Neuron (in vitro differentiated cells): ENCODE data around the gene SMIM34.
"Not testable (repeated sequence)": the region's sequence is repeated elsewhere in the genome, so short reads cannot be mapped to it uniquely, and the experiment has no call there.

Source experiments
- H2AFZ ChIP-seq: one replicate; pipeline ENCODE4 v1.6.1; 2013; ENCODE audit warnings: low read depth, mild to moderate bottlenecking, inconsistent platforms, low read length, moderate library complexity
- H3K27me3 ChIP-seq: one replicate; pipeline ENCODE4 v1.6.1; 2013; ENCODE audit warnings: low read length; ENCODE audit not compliant: insufficient read depth
- H3K36me3 ChIP-seq: one replicate; pipeline ENCODE4 v1.6.1; 2013; ENCODE audit warnings: low read length; ENCODE audit not compliant: insufficient read depth
- H3K4me1 ChIP-seq: one replicate; pipeline ENCODE4 v1.6.1; 2013; ENCODE audit warnings: low read length; ENCODE audit not compliant: insufficient read depth
- H3K4me3 ChIP-seq: 2 replicates; pipeline ENCODE4 v1.5.1; 2013; ENCODE audit warnings: mild to moderate bottlenecking, low read length, moderate library complexity
- H3K9me3 ChIP-seq: one replicate; pipeline ENCODE4 v1.6.1; 2013; ENCODE audit warnings: low read length

Gene SMIM34, protein sequence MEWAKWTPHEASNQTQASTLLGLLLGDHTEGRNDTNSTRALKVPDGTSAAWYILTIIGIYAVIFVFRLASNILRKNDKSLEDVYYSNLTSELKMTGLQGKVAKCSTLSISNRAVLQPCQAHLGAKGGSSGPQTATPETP

DNA sequence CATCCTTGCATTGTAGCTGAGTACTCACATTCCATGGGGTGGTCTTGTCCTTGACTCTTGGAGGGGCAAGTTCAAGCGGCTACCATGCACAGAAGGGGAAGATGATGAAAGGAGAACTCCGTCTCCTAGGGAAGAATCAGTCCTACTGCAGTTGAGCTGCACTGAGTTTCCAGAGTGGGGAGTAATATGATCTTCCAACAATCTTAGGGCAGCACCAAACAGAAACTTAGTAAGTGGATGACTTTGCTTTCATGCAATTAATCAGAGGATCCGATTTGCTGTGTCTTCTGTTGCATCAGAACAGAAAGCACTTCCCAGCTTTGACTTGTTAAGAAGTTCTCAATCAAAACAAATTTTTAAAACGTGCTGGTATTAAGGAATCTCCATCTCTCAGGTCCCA is at the start of gene SMIM34:
Gene SMIM34 (minus strand): TSS at position 147 of the 400 bp plus-strand sequence. CDS start 112 bp downstream, at position 35.
- not testable (repeated sequence) for H3K4me3 ChIP-seq, H3K9me3 ChIP-seq, H2AFZ ChIP-seq, H3K36me3 ChIP-seq, H3K4me1 ChIP-seq, H3K27me3 ChIP-seq

DNA sequence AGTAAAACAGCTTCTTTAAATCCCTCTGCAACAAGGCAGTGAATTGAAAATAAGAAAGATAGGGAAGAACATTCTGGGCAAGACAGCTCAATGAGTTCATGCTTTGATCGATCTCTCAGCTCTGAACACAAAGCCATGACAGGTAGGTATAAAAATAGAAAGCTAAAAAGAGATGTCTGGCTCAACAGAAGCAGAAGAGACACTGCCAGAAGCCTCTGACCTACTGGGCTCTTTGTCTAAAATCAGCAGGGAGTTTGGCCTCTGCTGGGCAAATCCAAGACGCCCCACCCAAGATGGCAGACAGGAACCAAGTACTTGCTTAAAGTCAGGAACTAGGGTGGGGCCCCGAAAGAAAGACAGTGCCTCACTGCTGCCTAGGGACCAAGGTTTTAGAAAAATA is 43.6 kb upstream of the SMIM34 start:
- H3K36me3 ChIP-seq, H3K27me3 ChIP-seq, H3K4me1 ChIP-seq, H3K9me3 ChIP-seq, H3K4me3 ChIP-seq, H2AFZ ChIP-seq: not testable (repeated sequence)

DNA sequence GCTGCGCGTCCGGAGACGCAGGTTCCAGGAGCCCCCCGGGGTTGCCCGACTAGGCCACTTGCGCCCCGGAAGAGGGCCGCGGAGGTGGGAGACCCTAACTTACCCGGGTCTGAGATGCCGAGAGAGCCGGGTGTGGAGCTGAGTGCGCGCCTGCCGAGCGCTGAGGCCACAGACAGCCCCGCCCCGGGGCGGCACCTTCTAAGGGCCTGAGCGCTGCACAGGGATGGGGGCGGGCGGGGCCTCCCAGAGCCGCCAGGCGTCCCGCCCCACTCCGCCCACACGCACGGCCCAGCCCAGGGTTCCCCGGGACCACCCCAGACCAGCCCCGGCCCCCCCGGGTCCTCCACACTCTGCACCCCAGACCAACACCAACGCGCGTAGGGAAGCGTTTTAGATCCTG is 35.7 kb upstream of the SMIM34 start:
- H3K9me3 ChIP-seq, H3K27me3 ChIP-seq, H3K4me3 ChIP-seq, H2AFZ ChIP-seq, H3K4me1 ChIP-seq, H3K36me3 ChIP-seq: not testable (repeated sequence)

DNA sequence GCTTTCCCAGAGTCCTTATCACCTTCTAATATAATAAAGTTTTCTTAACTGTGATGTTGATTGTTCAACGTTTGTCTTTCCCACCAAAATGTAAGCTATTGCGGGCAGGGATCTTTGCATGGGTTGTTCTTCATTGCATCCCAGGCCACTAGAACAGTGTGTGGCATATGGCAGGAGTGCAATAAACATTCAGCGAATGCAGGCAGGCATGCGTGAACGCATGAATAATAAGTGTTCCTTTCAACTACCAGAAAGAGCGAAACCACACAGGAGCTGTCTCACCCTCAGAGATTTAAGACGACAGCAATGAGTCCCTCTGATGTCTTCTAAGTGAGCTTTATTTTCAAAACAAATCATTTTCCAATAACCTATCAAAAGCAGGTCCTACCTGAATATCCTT is 34.5 kb upstream of the SMIM34 start:
- H3K4me1 ChIP-seq, H2AFZ ChIP-seq, H3K9me3 ChIP-seq, H3K27me3 ChIP-seq, H3K4me3 ChIP-seq, H3K36me3 ChIP-seq: not testable (repeated sequence)

DNA sequence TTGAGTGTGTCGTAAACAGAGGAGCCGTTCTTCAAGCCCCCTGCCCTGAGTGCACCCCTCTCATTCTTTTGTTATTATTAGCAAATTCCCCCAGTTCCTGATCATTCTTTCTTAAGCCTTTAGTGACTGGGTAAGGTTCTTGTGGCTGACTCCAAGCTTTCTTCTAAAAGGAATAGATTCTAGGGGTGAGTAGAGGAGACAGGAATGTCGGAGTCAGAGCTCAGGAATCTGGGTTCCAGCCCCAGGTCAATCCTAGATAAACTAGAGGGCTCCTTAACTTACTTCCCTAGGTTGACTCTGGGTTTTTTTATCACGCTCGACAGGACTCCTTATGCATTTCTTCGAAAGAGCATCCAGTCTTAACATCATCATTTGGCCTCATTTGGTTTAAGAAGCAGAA is 32.4 kb upstream of the SMIM34 start:
- not testable (repeated sequence) for H2AFZ ChIP-seq, H3K4me3 ChIP-seq, H3K9me3 ChIP-seq, H3K27me3 ChIP-seq, H3K4me1 ChIP-seq, H3K36me3 ChIP-seq

DNA sequence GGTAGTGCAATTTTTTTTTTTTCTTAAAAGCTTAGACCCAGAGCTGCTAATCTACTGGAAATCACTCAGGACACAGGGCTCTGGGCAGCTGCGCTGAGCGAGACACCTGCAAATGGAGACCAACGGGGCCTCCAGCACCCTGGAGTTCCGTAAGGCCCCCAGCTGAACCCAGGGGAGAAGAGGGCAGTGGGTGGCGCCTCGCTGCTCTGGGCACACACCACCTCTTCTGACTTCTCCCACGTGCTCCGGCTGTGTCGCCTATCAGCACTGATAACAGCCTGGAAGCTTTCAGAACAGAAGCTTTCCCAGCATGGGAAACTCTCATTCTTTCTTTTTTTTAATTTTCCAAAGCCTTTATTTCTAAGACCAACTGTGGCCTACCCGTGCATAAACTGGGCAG is 31.9 kb upstream of the SMIM34 start:
- H2AFZ ChIP-seq, H3K9me3 ChIP-seq, H3K4me1 ChIP-seq, H3K4me3 ChIP-seq, H3K27me3 ChIP-seq, H3K36me3 ChIP-seq: not testable (repeated sequence)

DNA sequence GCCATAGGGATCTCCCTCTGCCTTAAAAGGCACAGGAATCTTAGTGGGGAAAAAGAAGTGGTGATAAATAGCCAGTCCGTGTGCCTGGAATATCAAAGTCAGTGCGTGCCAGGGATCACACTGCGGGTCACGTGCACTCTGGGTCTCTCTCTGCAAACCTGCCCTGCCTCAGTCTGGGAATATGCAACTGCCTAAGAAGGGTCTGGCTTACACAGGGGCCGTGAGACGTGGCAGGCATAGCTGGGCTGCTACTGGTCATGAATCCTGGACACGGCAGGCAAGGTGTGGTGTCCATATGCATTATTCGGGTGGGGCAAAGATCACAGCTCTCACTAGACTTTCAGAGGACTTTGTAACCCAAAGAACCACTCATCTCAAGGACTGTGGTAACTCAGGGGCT is 23.3 kb upstream of the SMIM34 start:
- H3K36me3 ChIP-seq, H3K4me1 ChIP-seq, H3K9me3 ChIP-seq, H3K27me3 ChIP-seq, H3K4me3 ChIP-seq, H2AFZ ChIP-seq: not testable (repeated sequence)

DNA sequence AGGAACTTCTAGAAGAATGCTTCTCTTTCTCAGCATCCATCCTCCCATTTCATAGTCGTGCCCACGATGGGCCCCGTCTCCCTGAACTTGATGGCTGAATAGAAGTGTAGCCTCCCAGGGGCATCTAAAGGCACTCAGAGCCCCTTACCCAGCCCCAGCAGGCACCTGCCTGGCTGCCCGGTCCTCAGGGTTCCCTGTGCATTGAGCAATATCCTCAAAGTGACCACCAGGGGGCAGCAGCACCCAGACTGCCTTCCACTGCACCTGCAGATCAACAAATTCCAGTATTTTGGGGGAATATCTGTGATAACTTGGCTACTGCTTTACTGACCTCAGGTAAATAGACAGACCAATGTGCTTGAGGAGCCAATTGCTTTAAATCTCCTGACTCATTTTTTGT is 19.7 kb upstream of the SMIM34 start:
- H3K36me3 ChIP-seq, H3K4me3 ChIP-seq, H3K9me3 ChIP-seq, H2AFZ ChIP-seq, H3K27me3 ChIP-seq, H3K4me1 ChIP-seq: not testable (repeated sequence)

DNA sequence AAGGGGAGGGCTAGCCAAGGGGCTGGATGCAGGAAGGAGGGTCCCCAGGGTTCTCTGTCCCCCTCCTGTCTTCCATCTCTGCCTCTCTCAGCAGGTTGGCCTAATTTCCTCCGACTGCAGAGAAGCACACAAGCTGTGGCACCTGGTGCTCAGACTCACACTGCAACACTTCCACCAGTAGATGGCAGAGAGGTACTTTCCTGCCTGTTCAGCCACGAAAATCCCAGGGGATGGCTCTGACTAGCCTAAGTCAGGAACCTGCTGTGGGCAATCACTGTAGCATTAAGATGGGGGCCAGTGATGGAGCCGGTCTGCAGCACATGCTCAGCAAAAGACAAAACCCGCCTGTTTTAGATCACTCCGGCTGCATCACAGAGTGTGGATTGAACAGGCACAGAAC is 6.0 kb upstream of the SMIM34 start:
- H2AFZ ChIP-seq, H3K27me3 ChIP-seq, H3K9me3 ChIP-seq, H3K4me3 ChIP-seq, H3K36me3 ChIP-seq, H3K4me1 ChIP-seq: not testable (repeated sequence)

DNA sequence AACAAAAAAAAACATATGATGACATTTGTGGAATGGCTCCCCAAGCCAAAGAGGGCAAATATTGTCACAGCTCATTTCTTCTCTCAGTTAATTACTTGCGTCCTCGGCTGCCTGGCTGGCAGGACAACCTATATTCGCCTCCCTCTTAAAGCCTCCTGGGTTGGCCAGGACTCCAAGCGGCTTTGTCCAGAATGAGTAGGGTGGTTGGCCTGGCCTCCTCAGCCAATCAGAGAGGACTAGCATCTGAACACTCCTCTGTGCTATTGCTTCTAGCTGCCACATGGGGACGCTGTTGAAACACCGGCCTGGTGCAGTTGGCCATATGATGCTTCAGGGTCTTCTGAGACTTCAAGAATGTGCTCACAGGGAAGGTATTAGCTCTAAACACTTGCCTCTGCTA is 4.7 kb upstream of the SMIM34 start:
- not testable (repeated sequence) for H3K4me1 ChIP-seq, H3K9me3 ChIP-seq, H2AFZ ChIP-seq, H3K4me3 ChIP-seq, H3K27me3 ChIP-seq, H3K36me3 ChIP-seq

DNA sequence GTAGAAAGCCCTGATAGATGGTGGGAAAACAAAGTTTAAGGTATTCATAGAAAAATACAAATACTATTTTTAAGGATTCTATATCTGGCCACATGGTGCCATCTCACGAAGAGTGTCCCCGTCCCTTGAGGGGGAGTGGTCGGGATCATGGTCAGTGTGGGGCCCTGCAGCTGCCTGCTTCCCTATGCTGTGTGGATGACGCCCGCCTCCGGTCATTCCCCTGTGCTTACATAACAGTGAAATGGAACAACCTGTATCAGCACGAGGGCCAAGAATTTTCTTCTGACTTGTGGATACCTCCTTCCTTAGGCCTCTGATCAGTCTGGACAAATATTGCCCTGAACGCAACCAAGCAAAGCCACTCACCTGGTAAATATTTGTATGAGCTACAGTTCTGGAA is 3.6 kb upstream of the SMIM34 start:
- not testable (repeated sequence) for H3K9me3 ChIP-seq, H3K4me3 ChIP-seq, H3K4me1 ChIP-seq, H3K27me3 ChIP-seq, H2AFZ ChIP-seq, H3K36me3 ChIP-seq

DNA sequence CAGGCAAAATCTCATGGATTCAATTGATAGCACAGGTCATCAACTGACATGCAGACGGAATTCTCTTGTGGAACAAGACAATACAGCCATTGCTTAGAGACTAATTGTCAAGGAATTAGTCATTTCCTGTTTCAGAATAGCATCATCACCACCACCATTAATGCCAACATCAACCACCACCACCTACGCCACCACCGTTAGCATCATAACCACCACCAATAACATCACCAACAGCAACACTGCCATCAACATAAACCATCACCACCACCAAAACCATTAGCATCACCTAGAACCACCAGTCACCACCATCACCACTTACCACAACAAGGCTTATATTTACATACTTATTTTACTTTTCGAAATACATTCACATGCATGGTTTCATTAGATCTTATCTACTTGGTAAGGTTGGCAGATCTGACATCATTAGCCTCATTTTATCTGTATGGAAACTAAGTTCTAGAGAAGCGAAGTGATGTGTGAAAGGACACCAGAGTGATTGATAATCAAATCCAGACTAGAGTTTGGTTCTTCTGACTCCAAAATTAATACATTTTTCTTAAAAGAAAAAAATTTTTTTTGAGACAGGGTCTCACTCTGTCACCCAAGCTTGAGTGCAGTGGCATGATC is 6.2 kb downstream of the SMIM34 start:
- not testable (repeated sequence) for H3K9me3 ChIP-seq, H3K4me1 ChIP-seq, H2AFZ ChIP-seq, H3K36me3 ChIP-seq, H3K27me3 ChIP-seq, H3K4me3 ChIP-seq

DNA sequence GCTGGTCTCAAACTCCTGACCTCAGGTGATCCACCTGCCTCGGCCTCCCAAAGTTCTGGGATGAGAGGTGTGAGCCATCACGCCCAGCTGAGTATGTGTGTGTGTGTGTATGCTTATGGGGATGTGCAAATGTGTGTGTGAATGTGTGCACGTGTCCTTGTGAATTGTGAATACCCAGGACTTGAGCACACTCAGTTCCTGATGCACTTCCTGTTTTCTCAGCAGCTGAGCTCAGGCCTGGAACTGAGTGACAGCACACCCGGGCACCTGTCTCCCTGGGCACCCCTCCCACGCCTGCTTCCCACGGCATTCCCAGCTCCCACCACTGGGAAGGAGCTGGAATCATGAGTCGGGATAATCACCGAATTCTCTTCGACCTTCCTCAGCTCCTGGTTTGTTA is 16.5 kb downstream of the SMIM34 start:
- not testable (repeated sequence) for H3K4me3 ChIP-seq, H3K27me3 ChIP-seq, H3K4me1 ChIP-seq, H2AFZ ChIP-seq, H3K36me3 ChIP-seq, H3K9me3 ChIP-seq

DNA sequence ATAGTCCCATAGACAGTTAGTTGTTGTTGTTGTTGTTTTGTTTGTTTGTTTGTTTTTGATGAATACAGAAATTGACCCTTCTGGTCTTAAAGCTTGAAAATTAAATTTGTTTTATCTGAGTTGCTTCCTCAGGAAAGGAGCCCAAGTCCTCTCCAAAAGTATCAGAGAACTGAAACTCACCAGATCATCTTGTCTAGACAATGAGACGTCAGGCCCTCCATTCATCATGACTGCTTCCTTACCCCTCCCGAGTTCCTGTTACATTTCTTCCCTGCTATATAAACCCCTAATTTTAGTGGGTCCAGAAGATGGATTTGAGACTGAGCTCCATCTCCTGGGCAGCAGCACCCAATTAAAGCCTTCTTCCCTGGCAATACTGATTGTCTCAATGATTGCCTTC is 17.1 kb downstream of the SMIM34 start:
- not testable (repeated sequence) for H2AFZ ChIP-seq, H3K36me3 ChIP-seq, H3K4me3 ChIP-seq, H3K27me3 ChIP-seq, H3K9me3 ChIP-seq, H3K4me1 ChIP-seq
